HG03575 (cell line): Measurements from ENCODE around the gene GPR61.

ENCODE experiments used
- ATAC-seq: cut with Tn5 transposase; IDR thresholded peaks from one replicate; pipeline ENCODE4 v1.9.1; 2021; ENCODE audit not compliant: unreplicated experiment, insufficient number of reproducible peaks, low FRiP score; ENCODE audit errors: extremely low read depth

GPR61 gene

GRCh38 chr1:109531826-109532364 is 7.8 kb upstream of the GPR61 start:
- no peak for ATAC-seq

- ATAC-seq: no peak
Observed at GRCh38 chr1:109532365-109533136, 7.1 kb upstream of the GPR61 start.

GRCh38 chr1:109534307-109534858 is 5.3 kb upstream of the GPR61 start:
- ATAC-seq: no peak

GRCh38 chr1:109535481-109535880 is 4.2 kb upstream of the GPR61 start:
- ATAC-seq: no peak

- no peak for ATAC-seq
Observed at GRCh38 chr1:109535971-109536491, 3.6 kb upstream of the GPR61 start.

- ATAC-seq: no peak
Observed at GRCh38 chr1:109537450-109538178, 2.1 kb upstream of the GPR61 start.

GRCh38 chr1:109538827-109539555 is 681 bp upstream of the GPR61 start:
- ATAC-seq: no peak

- ATAC-seq: no peak
Observed at GRCh38 chr1:109541102-109541501, 1.4 kb downstream of the GPR61 start.

GRCh38 chr1:109542657-109543056 is 3.0 kb downstream of the GPR61 start:
- ATAC-seq: no peak

GRCh38 chr1:109543283-109543987 is 3.8 kb downstream of the GPR61 start:
- no peak for ATAC-seq

GRCh38 chr1:109543988-109544735 is 4.5 kb downstream of the GPR61 start:
- ATAC-seq: no peak

GRCh38 chr1:109546311-109547109 is 6.8 kb downstream of the GPR61 start:
- no peak for ATAC-seq

GRCh38 chr1:109547463-109548320 is 8.0 kb downstream of the GPR61 start:
- ATAC-seq: no peak

- ATAC-seq: peak; percentile 82
Observed at GRCh38 chr1:109548321-109549267, 8.9 kb downstream of the GPR61 start, which contains the start of gene GNAI3. TSS of gene GNAI3 (plus strand) at chr1:109548615. CDS start at chr1:109548721, 106 bp downstream.

- ATAC-seq: no peak
Observed at GRCh38 chr1:109556563-109556962, 16.9 kb downstream of the GPR61 start.
